ENCODE results near the gene SAMD10.

DNA sequence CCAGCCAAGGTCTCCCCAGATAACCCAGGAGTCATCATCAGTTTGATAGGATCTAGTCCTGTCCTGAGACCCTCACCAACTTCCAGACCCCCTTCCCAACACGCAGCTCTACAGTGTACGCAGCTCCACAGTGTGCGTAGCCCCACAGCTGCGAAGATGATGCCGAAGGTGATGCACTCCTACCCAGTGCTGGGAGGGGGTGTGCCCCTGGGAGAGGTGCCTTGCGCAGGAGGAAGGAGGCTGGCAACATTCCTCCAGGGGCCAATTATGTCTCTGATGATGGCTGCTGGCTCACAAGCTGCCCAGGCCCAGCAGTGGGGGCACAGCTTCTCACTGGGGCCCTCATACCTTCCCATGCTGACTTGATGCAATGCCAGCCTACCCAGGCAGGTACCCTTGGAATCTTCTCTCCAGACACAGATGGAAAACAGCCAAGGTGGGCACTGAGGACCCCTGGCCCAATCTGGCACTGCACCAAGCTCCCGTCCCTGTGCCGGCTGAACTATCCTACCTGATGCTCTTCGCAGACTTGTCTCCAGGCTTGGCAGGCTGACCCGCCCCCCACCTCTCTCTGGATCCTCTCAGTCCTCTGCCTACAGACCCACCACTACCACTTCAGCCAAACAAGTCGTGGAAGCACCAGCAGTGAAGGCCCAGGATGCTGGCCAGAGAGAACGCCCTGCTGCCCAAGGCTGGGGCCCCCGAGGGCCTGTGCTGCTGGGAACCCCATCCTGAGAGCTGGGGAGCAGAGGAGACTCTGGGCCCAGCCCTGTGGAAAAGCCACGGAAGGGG, 11.1 kb downstream of the SAMD10 start:
- TF ChIP-seq SIN3A (IDR thresholded peaks at IDR 0.05; ENCODE audit: borderline replicate concordance, insufficient read depth, low read depth, low read length) = no peak
- TF ChIP-seq CTCF (IDR thresholded peaks at IDR 0.05) = no peak
- no peak for TF ChIP-seq POLR2AphosphoS5 (IDR thresholded peaks at IDR 0.05; ENCODE audit: low read depth, low read length)
- TF ChIP-seq TCF7L2 (IDR thresholded peaks at IDR 0.05; ENCODE audit: low read depth, low read length) = no peak
- TF ChIP-seq, protein P1, sequence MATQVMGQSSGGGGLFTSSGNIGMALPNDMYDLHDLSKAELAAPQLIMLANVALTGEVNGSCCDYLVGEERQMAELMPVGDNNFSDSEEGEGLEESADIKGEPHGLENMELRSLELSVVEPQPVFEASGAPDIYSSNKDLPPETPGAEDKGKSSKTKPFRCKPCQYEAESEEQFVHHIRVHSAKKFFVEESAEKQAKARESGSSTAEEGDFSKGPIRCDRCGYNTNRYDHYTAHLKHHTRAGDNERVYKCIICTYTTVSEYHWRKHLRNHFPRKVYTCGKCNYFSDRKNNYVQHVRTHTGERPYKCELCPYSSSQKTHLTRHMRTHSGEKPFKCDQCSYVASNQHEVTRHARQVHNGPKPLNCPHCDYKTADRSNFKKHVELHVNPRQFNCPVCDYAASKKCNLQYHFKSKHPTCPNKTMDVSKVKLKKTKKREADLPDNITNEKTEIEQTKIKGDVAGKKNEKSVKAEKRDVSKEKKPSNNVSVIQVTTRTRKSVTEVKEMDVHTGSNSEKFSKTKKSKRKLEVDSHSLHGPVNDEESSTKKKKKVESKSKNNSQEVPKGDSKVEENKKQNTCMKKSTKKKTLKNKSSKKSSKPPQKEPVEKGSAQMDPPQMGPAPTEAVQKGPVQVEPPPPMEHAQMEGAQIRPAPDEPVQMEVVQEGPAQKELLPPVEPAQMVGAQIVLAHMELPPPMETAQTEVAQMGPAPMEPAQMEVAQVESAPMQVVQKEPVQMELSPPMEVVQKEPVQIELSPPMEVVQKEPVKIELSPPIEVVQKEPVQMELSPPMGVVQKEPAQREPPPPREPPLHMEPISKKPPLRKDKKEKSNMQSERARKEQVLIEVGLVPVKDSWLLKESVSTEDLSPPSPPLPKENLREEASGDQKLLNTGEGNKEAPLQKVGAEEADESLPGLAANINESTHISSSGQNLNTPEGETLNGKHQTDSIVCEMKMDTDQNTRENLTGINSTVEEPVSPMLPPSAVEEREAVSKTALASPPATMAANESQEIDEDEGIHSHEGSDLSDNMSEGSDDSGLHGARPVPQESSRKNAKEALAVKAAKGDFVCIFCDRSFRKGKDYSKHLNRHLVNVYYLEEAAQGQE (IDR thresholded peaks at IDR 0.05; ENCODE audit: insufficient read depth in 1 of 2, low read depth in 2 of 2, low read length in 1 of 2) = no peak
